Mesendoderm (in vitro differentiated cells): Measurements from ENCODE around the gene ALK.
A peak's percentile ranks its signal among the peaks of the same experiment; 100 is the strongest.

Experiments used
- DNase-seq: peaks from one replicate; pipeline ENCODE4 v3.0.0; 2013
- H2AK5ac ChIP-seq: 2 replicates; pipeline ENCODE4 v1.6.1; 2013; ENCODE audit warnings: low read length, inconsistent platforms
- H2BK120ac ChIP-seq: 2 replicates; pipeline ENCODE4 v1.6.1; 2013; ENCODE audit warnings: low read depth, mild to moderate bottlenecking, low read length, moderate library complexity, mixed read lengths
- H2BK15ac ChIP-seq: replicated peaks from 2 replicates; pipeline ENCODE4 v1.6.1; 2013; ENCODE audit warnings: low read depth, mild to moderate bottlenecking, moderate library complexity
- H2BK5ac ChIP-seq: 2 replicates; pipeline ENCODE4 v1.6.1; 2013; ENCODE audit warnings: low read length, inconsistent platforms
- H3K18ac ChIP-seq: 2 replicates; pipeline ENCODE4 v1.6.1; 2013; ENCODE audit warnings: mild to moderate bottlenecking, low read length, mixed read lengths
- H3K23ac ChIP-seq: one replicate; pipeline ENCODE4 v1.6.1; 2013; ENCODE audit warnings: low read length
- H3K27ac ChIP-seq: 2 replicates; pipeline ENCODE4 v1.5.1; 2013; ENCODE audit warnings: low read depth, mild to moderate bottlenecking, inconsistent platforms, low read length, moderate library complexity
- H3K27me3 ChIP-seq: 2 replicates; pipeline ENCODE4 v1.6.1; 2013; ENCODE audit warnings: low read length, control low read depth, mild to moderate bottlenecking, inconsistent platforms; ENCODE audit not compliant: insufficient read depth, poor library complexity
- H3K36me3 ChIP-seq: 2 replicates; pipeline ENCODE4 v1.6.1; 2013; ENCODE audit warnings: low read length, inconsistent platforms; ENCODE audit not compliant: control insufficient read depth, insufficient read depth
- H3K4ac ChIP-seq: one replicate; pipeline ENCODE4 v1.6.1; 2013; ENCODE audit warnings: low read depth, mild to moderate bottlenecking, low read length, moderate library complexity
- H3K4me1 ChIP-seq: 2 replicates; pipeline ENCODE4 v1.6.1; 2013; ENCODE audit warnings: low read depth, low read length, inconsistent platforms; ENCODE audit not compliant: control insufficient read depth
- H3K4me2 ChIP-seq: 2 replicates; pipeline ENCODE4 v1.6.1; 2013; ENCODE audit warnings: low read length
- H3K4me3 ChIP-seq: 2 replicates; pipeline ENCODE4 v1.5.1; 2013; ENCODE audit warnings: mild to moderate bottlenecking, low read length
- H3K56ac ChIP-seq: one replicate; pipeline ENCODE4 v1.6.1; 2013; ENCODE audit warnings: low read length
- H3K79me1 ChIP-seq: 2 replicates; pipeline ENCODE4 v1.6.1; 2013; ENCODE audit warnings: low read length, inconsistent platforms
- H3K79me2 ChIP-seq: 2 replicates; pipeline ENCODE4 v1.6.1; 2013; ENCODE audit warnings: mild to moderate bottlenecking, low read length; ENCODE audit not compliant: control insufficient read depth, insufficient read depth
- H3K9ac ChIP-seq: 2 replicates; pipeline ENCODE4 v1.6.1; 2013; ENCODE audit warnings: low read length, inconsistent platforms
- H4K5ac ChIP-seq: one replicate; pipeline ENCODE4 v1.6.1; 2013; ENCODE audit warnings: low read length
- H4K8ac ChIP-seq: one replicate; pipeline ENCODE4 v1.6.1; 2013; ENCODE audit warnings: low read depth, mild to moderate bottlenecking, control low read depth, low read length, moderate library complexity
- WGBS: extraction: QIAGEN DNeasy Blood & Tissue Kit; methylation state at CpG from one replicate; pipeline ENCODE4 v1.1.7; 2013; ENCODE audit warnings: low lambda C conversion rate, missing lambda C conversion rate; ENCODE audit not compliant: insufficient coverage; ENCODE audit errors: extremely low coverage; 5-methylcytosine and 5-hydroxymethylcytosine counted together

The ALK gene

DNA sequence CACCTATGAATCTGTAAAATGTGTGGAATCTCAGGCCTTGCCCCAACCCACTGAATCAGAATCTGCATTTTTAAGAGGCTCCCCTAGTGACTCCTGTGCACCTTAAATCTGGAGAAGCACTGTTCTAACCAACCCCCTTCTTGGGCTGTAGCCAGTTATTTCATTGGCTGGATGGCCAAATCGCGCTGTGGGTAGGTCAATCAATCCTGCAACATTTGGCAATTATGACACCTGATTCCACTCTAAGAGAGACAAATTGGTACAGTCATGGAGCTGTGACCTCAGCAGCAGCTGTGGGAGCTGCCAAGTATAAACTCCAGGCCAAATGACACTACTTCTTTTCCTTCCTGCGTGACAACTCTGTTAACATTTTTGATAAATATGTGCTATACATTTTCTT lies 597.4 kb downstream of the ALK start:
- no peak overlapping the region for H3K27ac ChIP-seq
- no peak overlapping the region for H4K5ac ChIP-seq
- H3K4me1 ChIP-seq: no peaks in the 10 kb centered on the region
- H3K36me3 ChIP-seq: no peaks in the 10 kb centered on the region
- H3K9ac ChIP-seq: no peak overlapping the region
- H3K79me1 ChIP-seq: no peaks in the 10 kb centered on the region
- H3K4me3 ChIP-seq: no peak overlapping the region
- H3K18ac ChIP-seq: no peak overlapping the region
- no peak overlapping the region for H3K56ac ChIP-seq
- no peak overlapping the region for H2BK15ac ChIP-seq
- DNase-seq: peak; percentile 50
- no peak overlapping the region for H2BK120ac ChIP-seq
- no peak overlapping the region for H4K8ac ChIP-seq
- H3K79me2 ChIP-seq: no peaks in the 10 kb centered on the region
- no peaks in the 10 kb centered on the region for H3K27me3 ChIP-seq
- no CpG with 5 or more reads among the region's 3 CpGs for WGBS
- H2AK5ac ChIP-seq: no peak overlapping the region
- H3K23ac ChIP-seq: no peak overlapping the region
- H3K4me2 ChIP-seq: no peak overlapping the region
- H2BK5ac ChIP-seq: no peak overlapping the region
- H3K4ac ChIP-seq: no peak overlapping the region

GRCh38 chr2:29323301-29323700 lies 598.1 kb downstream of the ALK start:
- no peak overlapping the region for H3K56ac ChIP-seq
- no peak overlapping the region for H3K4me3 ChIP-seq
- no peak overlapping the region for H3K9ac ChIP-seq
- H3K79me2 ChIP-seq: no peaks in the 10 kb centered on the region
- H3K23ac ChIP-seq: no peak overlapping the region
- H2BK120ac ChIP-seq: no peak overlapping the region
- no peak overlapping the region for H3K18ac ChIP-seq
- H3K27ac ChIP-seq: no peak overlapping the region
- H3K4ac ChIP-seq: no peak overlapping the region
- no peak overlapping the region for H3K4me2 ChIP-seq
- no peaks in the 10 kb centered on the region for H3K79me1 ChIP-seq
- WGBS: no CpG with 5 or more reads among the region's 2 CpGs
- H3K4me1 ChIP-seq: no peaks in the 10 kb centered on the region
- H4K5ac ChIP-seq: no peak overlapping the region
- H4K8ac ChIP-seq: no peak overlapping the region
- no peak overlapping the region for H2AK5ac ChIP-seq
- H3K36me3 ChIP-seq: no peaks in the 10 kb centered on the region
- no peak overlapping the region for H2BK5ac ChIP-seq
- no peaks in the 10 kb centered on the region for H3K27me3 ChIP-seq
- no peak overlapping the region for H2BK15ac ChIP-seq
- DNase-seq: no peak

GRCh38 chr2:29322011-29322410 lies 599.4 kb downstream of the ALK start:
- DNase-seq: no peak
- Histone ChIP-seq H2BK5ac (no peak overlapping the region), H3K4me1 (no peaks in the 10 kb centered on the region), H4K8ac (no peak overlapping the region), H2BK15ac (no peak overlapping the region), H3K18ac (no peak overlapping the region), H3K9ac (no peak overlapping the region), H3K79me2 (no peaks in the 10 kb centered on the region), H3K79me1 (no peaks in the 10 kb centered on the region), H3K56ac (no peak overlapping the region), H3K4me2 (no peak overlapping the region), H3K27me3 (no peaks in the 10 kb centered on the region), H2BK120ac (no peak overlapping the region), H2AK5ac (no peak overlapping the region), H3K36me3 (no peaks in the 10 kb centered on the region), H4K5ac (no peak overlapping the region), H3K23ac (no peak overlapping the region), H3K4me3 (no peak overlapping the region), H3K27ac (no peak overlapping the region), H3K4ac (no peak overlapping the region)
- WGBS: no CpG with 5 or more reads among the region's 2 CpGs

DNA sequence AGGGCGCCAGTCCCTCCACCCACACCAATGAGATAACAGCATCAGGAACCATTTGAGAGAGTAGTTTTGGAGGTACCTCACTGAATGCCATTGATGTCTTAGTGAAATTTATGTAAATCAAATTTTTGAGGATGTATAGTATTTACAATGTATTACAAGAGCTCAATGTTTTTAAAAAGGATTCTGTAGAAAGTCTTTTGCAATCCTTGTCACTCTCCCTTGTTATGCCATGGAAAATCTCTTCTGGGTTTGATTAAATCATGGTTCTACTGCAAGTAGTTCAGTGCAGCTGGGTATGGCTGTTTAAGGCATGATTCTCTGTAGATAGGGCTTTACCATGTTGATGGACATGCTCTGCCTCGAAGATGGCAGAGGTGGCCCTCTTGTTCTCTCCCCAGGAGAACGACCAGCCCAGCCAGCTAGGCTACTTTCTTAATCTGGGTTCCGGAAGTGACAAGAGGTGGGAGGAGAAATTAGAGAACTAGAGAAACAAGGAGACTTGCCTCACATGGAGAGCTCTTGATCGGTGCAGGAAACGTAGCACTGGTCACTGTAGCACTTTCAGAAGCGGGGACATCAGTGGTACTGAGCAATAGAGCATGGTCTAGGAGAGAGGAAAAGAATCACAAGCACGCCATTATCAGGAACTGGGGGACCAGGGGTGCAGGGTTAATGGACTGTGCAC lies 603.4 kb downstream of the ALK start:
- Histone ChIP-seq H3K4me3 (no peak overlapping the region), H3K9ac (no peak overlapping the region), H3K4me1 (no peaks in the 10 kb centered on the region), H2AK5ac (no peak overlapping the region), H3K56ac (no peak overlapping the region), H3K4ac (no peak overlapping the region), H3K36me3 (no peaks in the 10 kb centered on the region), H3K23ac (no peak overlapping the region), H3K79me1 (no peaks in the 10 kb centered on the region), H4K5ac (no peak overlapping the region), H4K8ac (no peak overlapping the region), H2BK5ac (no peak overlapping the region), H3K27ac (no peak overlapping the region), H2BK15ac (no peak overlapping the region), H3K79me2 (no peaks in the 10 kb centered on the region), H3K18ac (no peak overlapping the region), H3K4me2 (no peak overlapping the region), H3K27me3 (no peaks in the 10 kb centered on the region), H2BK120ac (no peak overlapping the region)
- DNase-seq: no peak
- WGBS: no CpG with 5 or more reads among the region's 8 CpGs

DNA sequence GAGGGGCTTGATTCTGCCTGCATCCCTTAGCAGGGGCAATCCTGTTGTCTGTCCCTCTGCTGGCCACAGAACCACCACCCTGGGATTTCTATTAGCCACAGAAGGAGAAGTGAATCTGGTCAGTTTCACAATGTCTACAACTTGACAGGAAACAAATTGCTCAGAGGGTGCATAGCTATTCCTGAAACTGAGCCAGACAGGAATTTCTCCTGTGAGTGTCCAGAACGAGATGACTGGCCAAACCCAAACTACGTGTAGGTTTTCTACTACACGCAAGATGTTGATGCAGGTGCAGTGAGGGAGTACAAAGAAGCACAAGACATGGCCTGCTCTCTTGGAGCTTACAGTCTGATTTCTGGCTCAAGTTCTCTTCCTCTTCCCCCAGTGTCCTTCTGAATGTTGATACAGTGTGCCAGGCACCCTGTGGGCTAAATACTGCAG lies 604.3 kb downstream of the ALK start:
- Histone ChIP-seq H3K4me1 (no peaks in the 10 kb centered on the region), H3K23ac (no peak overlapping the region), H3K27me3 (no peaks in the 10 kb centered on the region), H3K27ac (no peak overlapping the region), H3K79me2 (no peaks in the 10 kb centered on the region), H2BK15ac (no peak overlapping the region), H3K4ac (no peak overlapping the region), H3K18ac (no peak overlapping the region), H3K9ac (no peak overlapping the region), H2AK5ac (no peak overlapping the region), H2BK5ac (no peak overlapping the region), H3K4me3 (no peak overlapping the region), H4K8ac (no peak overlapping the region), H3K36me3 (no peaks in the 10 kb centered on the region), H3K4me2 (no peak overlapping the region), H3K79me1 (no peaks in the 10 kb centered on the region), H3K56ac (no peak overlapping the region), H2BK120ac (no peak overlapping the region), H4K5ac (no peak overlapping the region)
- no CpG with 5 or more reads among the region's 3 CpGs for WGBS
- DNase-seq: no peak
